C4-2B (cell line): ENCODE data around the gene AP1G2.

Source experiments
- CTCF ChIP-seq: fragments of 450-650 bp; conservative IDR thresholded peaks from 2 replicates; pipeline ENCODE4 v1.5.1; 2017; ENCODE audit warnings: mild to moderate bottlenecking
- ZFX ChIP-seq: fragments of 450-650 bp; IDR thresholded peaks from 2 replicates; pipeline ENCODE4 v1.6.1; 2017

- TF ChIP-seq CTCF (no peak), ZFX (no peak)
Measured at GRCh38 chr14:23566778-23567185, 809 bp downstream of the AP1G2 start.
